ES-I3 (cell line): ENCODE results near the gene NSG1.

Experiments
- H3K36me3 ChIP-seq: 2 replicates; pipeline ENCODE4 v1.6.1; 2013; ENCODE audit warnings: mild to moderate bottlenecking, low read length, control low read depth, moderate library complexity; ENCODE audit not compliant: insufficient read depth
- H3K4me1 ChIP-seq: 2 replicates; pipeline ENCODE4 v1.6.1; 2013; ENCODE audit warnings: mild to moderate bottlenecking, control low read depth, low read length; ENCODE audit not compliant: insufficient read depth
- H3K9ac ChIP-seq: 2 replicates; pipeline ENCODE4 v1.6.1; 2013; ENCODE audit warnings: low read depth, mild to moderate bottlenecking, low read length, moderate library complexity
- H3K9me3 ChIP-seq: 2 replicates; pipeline ENCODE4 v1.6.1; 2013; ENCODE audit warnings: mild to moderate bottlenecking, low read length, moderate library complexity; ENCODE audit not compliant: control insufficient read depth, insufficient read depth

NSG1 gene

DNA sequence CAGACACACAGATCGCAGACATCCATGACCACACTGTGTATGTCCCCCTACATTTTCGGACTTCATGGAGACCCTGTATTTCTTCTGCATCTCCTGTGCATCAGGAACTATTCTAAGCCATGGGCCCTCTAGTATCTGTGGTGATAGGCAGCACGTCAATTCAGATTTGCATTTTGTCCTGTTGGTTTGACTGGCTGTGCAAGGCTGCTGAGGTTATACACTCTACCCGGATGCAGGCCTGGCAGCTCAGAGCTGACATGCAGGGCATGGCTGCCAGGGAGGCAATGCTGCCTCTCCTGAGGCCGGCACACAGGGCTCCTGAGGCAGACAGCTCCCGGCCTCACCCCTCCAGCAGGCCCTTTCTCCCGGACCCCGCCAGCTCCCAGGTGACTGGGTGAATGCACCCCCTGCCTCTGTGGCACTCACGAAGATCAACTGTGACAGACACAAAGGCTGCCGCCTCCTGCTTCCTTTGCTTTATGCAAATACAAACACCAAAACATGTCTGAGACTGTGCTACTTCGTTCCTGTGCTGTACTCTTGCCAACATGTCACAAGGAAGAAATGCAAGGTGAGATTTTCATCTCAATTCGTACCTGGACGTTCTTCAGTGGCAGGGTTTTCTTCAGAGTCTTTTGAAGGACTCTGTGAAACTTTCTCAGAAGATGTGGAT is 51.0 kb downstream of the NSG1 start:
- Histone ChIP-seq H3K9me3 (no peaks in the 10 kb centered on the region), H3K36me3 (no peaks in the 10 kb centered on the region), H3K4me1 (no peaks in the 10 kb centered on the region)

GRCh38 chr4:4438891-4439290 is 52.0 kb downstream of the NSG1 start:
- Histone ChIP-seq H3K9me3 (no peaks in the 10 kb centered on the region), H3K4me1 (peaks cover 3% of the 10 kb centered on the region), H3K36me3 (no peaks in the 10 kb centered on the region), H3K9ac (no peak overlapping the region)

More for the DNA sequence above, 51.0 kb downstream of the NSG1 start:
- H3K9ac ChIP-seq, result no peak overlapping the region

DNA sequence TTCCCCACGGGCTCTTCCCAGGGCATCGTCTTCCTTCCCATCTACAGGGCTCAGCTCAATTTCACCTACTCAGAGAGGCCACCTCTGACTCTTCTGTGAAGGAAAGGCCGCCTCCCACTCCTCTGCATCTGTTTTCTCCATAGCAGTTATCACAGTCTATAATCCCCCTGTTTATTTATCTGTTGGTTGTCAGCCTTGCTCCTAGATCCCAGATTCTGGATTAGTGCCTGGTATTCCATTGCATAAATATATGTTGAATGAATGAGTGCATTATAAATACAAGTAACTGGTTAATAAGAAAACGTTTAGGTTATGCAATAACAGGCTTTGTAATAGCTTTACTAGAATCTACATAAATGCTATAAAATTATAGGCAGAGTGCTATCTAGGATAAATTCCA is 52.9 kb downstream of the NSG1 start:
- H3K9me3 ChIP-seq, result no peaks in the 10 kb centered on the region
- no peaks in the 10 kb centered on the region for H3K36me3 ChIP-seq
- H3K4me1 ChIP-seq, result peaks cover 6% of the 10 kb centered on the region
- no peak overlapping the region for H3K9ac ChIP-seq

DNA sequence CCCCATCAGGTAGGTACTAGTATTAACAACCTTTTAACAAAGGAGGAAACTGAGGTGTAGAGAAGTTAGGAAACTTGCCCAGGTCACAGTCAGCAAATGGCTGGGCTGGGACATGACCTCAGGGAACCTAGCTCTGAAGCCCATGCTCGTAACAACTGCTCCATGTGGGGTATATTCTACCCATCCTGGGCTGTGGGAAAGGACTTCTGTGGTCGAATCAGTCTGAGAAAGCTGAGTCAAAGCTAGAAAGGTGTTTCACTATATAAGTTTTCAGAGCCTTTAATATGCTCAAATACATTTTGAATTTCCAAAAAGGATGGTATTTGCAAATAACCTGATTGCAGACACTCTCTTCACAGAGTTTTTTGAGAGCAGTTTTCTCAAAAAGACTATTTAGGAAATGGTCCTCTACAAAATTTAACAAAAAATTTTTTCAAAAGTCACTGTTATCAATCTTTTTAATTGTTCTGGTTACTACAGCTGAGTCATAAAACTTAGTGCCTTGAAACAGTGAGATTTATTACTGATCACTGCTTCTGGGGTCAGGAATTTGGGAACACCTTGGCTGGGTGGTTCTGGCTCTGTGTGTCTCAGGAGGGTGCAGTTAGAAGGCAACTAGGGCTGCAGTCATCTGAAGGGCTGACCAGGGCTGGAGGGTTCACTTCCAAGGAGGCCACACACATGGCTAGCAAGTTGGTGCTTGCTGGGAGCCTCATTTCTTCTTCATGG is 53.6 kb downstream of the NSG1 start:
- Histone ChIP-seq H3K4me1 (peaks cover 6% of the 10 kb centered on the region), H3K36me3 (no peaks in the 10 kb centered on the region), H3K9ac (no peak overlapping the region), H3K9me3 (no peaks in the 10 kb centered on the region)

DNA sequence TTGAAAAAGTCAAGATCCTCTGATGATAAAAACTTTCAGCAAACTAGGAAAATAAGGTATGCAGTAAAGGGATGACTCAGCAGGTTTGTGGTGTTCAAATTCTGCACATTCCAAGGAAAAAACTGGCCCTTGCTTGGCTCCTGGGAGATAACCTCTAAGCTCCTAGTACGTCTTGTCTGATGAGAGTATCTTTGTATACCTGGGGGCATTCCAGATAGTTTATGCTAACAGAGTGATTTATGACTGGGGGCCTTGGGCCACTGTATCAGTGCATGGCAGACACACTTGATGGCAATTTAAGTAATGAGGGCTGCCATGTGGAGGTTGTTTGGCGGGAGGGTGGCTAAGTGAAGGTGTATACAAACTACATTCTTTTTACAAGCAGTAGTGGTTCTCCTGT is 56.9 kb downstream of the NSG1 start:
- H3K9ac ChIP-seq, result no peak overlapping the region
- peaks cover 9% of the 10 kb centered on the region for H3K4me1 ChIP-seq
- H3K9me3 ChIP-seq, result no peaks in the 10 kb centered on the region
- no peaks in the 10 kb centered on the region for H3K36me3 ChIP-seq

GRCh38 chr4:4446434-4446833 is 59.5 kb downstream of the NSG1 start:
- Histone ChIP-seq H3K9ac (no peak overlapping the region), H3K36me3 (no peaks in the 10 kb centered on the region; the same call in 1 of the 2 replicates), H3K4me1 (peaks cover 9% of the 10 kb centered on the region), H3K9me3 (no peaks in the 10 kb centered on the region)

- H3K4me1 ChIP-seq, result peaks cover 41% of the 10 kb centered on the region
Observed at GRCh38 chr4:4455210-4455865, 68.4 kb downstream of the NSG1 start.

GRCh38 chr4:4456351-4456750 is 69.4 kb downstream of the NSG1 start:
- Histone ChIP-seq H3K9me3 (no peaks in the 10 kb centered on the region), H3K9ac (no peak overlapping the region), H3K36me3 (no peaks in the 10 kb centered on the region), H3K4me1 (peaks cover 41% of the 10 kb centered on the region)

More at GRCh38 chr4:4455210-4455865, 68.4 kb downstream of the NSG1 start:
- H3K36me3 ChIP-seq, result no peaks in the 10 kb centered on the region; the same call in 1 of the 2 replicates
- no peak overlapping the region for H3K9ac ChIP-seq
- H3K9me3 ChIP-seq, result no peaks in the 10 kb centered on the region

DNA sequence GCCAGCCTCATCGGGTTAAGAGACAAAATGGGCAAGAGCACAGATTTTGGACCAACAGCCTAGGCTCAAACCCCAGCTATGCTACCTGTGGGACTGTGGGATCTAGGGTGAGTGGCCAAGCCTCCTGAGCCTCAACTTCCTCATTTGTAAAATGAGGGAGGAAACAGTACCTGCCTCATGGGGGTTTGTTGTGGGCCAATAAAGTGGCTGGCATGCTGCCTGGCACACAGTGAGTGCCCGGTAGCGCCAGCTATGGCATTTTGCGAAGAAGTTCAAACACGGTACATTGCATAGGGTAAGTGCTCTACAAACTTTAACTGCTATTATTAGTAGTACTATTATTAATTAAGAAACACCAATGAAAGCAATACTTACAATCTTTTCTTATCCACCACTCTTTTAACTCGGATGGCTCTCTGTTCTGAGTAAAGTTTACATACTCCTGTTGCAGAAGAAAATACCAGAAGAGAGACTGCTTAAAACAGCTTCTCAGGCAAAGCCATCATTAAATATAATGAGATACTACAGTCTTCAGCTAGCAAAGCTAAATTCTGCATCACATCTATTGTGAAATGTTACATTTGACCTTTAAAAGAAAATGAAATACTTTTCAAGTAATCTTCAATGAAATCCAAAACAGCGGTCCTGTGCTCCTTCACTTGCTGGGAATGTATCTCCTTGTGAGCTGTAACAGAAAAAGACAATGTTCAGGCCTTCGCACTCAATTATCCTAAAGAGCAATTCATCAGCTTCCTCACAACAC is 70.1 kb downstream of the NSG1 start:
- Histone ChIP-seq H3K4me1 (peaks cover 45% of the 10 kb centered on the region), H3K36me3 (no peaks in the 10 kb centered on the region), H3K9ac (no peak overlapping the region), H3K9me3 (no peaks in the 10 kb centered on the region)

GRCh38 chr4:4457803-4458553 is 71.1 kb downstream of the NSG1 start:
- Histone ChIP-seq H3K36me3 (no peaks in the 10 kb centered on the region), H3K9ac (no peak overlapping the region), H3K9me3 (no peaks in the 10 kb centered on the region), H3K4me1 (peaks cover 55% of the 10 kb centered on the region)

DNA sequence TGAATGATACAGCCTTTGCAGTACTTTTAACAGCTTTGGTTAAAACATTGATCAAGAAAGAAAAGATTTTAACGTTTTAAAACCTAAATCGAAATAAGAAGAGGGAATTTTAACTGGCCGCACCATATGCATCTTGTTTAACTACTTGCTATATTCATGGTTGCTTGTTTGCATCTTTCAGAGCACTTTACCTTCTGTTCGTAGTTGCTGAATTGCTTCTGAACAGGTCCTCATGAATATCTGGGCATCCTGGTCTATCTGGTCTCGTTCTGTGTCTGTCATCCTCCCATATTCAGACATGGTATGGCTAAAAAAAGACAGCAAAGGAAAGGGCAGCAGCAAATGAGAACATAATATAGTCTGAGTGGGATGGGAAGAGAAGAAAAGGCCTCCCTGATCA is 72.3 kb downstream of the NSG1 start:
- H3K9ac ChIP-seq, result no peak overlapping the region
- peaks cover 66% of the 10 kb centered on the region for H3K4me1 ChIP-seq
- H3K9me3 ChIP-seq, result no peaks in the 10 kb centered on the region
- H3K36me3 ChIP-seq, result 0 out of 2 replicates have a peak, but pooled peaks cover under 1% of the 10 kb centered on the region

- Histone ChIP-seq H3K9me3 (no peaks in the 10 kb centered on the region), H3K9ac (no peak overlapping the region), H3K4me1 (peaks cover 64% of the 10 kb centered on the region), H3K36me3 (0 out of 2 replicates have a peak, but pooled peaks cover 2% of the 10 kb centered on the region)
Observed at GRCh38 chr4:4460759-4461158, 73.9 kb downstream of the NSG1 start.

DNA sequence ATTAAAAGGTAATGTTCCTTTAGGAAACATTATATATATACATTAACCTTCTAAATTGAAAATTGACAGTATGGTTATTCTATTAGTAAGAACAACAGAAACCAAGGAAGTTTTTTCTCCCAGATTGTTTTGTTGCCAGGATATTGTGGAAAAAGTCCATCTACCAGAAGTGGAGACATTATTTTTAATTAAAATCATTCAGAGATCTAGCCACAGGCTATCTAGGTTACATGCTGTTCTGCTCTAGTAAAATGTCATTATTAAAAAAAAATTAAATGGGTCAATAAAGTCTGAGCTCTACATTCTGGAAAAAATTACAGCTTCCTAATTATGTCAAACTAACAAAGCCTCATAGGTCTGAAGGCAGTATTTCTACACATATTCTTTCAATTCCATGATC is 74.3 kb downstream of the NSG1 start:
- Histone ChIP-seq H3K4me1 (peaks cover 60% of the 10 kb centered on the region), H3K9me3 (no peaks in the 10 kb centered on the region), H3K36me3 (peaks cover 4% of the 10 kb centered on the region), H3K9ac (no peak overlapping the region)

DNA sequence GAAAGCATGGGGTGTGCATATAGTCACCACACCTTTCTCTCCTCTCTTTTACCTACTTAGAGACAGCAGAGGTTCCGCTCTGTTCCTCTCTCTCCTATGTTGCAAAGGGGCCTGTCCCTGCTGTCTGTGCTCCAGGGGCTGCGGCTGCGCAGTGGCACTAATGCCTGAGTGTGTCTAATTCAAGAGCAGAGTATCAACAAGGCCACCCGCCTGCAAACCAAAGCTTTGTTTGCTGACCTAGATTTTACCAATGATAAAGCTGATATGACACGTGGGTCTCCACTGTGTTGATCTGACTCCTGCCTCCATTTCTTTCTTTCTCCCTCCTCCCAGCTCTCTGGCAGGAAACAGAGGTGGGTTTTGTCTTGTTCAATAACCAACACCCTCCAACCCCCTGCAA is 74.9 kb downstream of the NSG1 start:
- Histone ChIP-seq H3K36me3 (peaks cover 5% of the 10 kb centered on the region), H3K9ac (no peak overlapping the region), H3K4me1 (peaks cover 54% of the 10 kb centered on the region), H3K9me3 (no peaks in the 10 kb centered on the region)
